HepG2 (cell line): ENCODE data around the gene DLX4. TPM values are rescaled to one million over a fixed set of nuclear protein-coding genes. Genes with fewer than 3 reads are reported as not detected.

Experiments
- ATAC-seq: fragments of 200-7000 bp; cut with Tn5 transposase; 3 replicates; pipeline ENCODE4 v1.9.1; 2020; ENCODE audit warnings: mild to moderate bottlenecking, moderate library complexity
- BruUV-seq: library from RNA; stranded (reverse); fragments of 400-500 nt; replicated peaks from 2 replicates; lab custom pipeline; 2021; lab: Mats Ljungman, UMichigan
- CTCF ChIA-PET: fragments of 300-600 bp; formaldehyde crosslinking; extraction: SDS; loops from one replicate; lab custom pipeline; 2021; ENCODE audit warnings: low total read pairs, inconsistent platforms, low intra/inter-chr PET ratio; lab: Yijun Ruan, JAX
- POLR2A ChIA-PET: fragments of 350-600 bp; sonication (Branson Sonifier 250); formaldehyde crosslinking; loops from one replicate; lab custom pipeline; 2020; ENCODE audit warnings: antibody characterized with exemption, inconsistent platforms; lab: Yijun Ruan, JAX
- DNase-seq: peaks from one replicate; pipeline ENCODE4 v3.0.0-alpha.2; 2015; ENCODE audit warnings: low spot score
- FAIRE-seq: peaks from 3 replicates; lab custom pipeline; 2011; peaks lifted over from hg19 to GRCh38; lab: Jason Lieb, UNC
- H2AFZ ChIP-seq: one replicate; pipeline ENCODE4 v1.6.1; 2011; ENCODE audit warnings: low read length, inconsistent platforms
- H3K27ac ChIP-seq: fragments of 300-600 bp; 3 replicates; pipeline ENCODE4 v1.8.0; 2011; ENCODE audit warnings: mixed run types, mild to moderate bottlenecking, mixed read lengths, low read length, inconsistent platforms; ENCODE audit not compliant: insufficient read depth; ENCODE audit errors: extremely low read length
- H3K27me3 ChIP-seq, 2 experiments: fragments of 200-600 bp in 1 of 2; 2 replicates in 1 of 2; 3 replicates in 1 of 2; pipeline versions ENCODE4 v1.6.0 to v1.8.0; 2011; ENCODE audit warnings: low read length in 2 of 2, mild to moderate bottlenecking in 2 of 2, moderate library complexity in 2 of 2, inconsistent platforms in 1 of 2; ENCODE audit not compliant: insufficient read depth in 2 of 2, control insufficient read depth in 1 of 2
- H3K36me3 ChIP-seq, 2 experiments: fragments of 200-600 bp in 1 of 2; replicated peaks in 1 of 2; 2 replicates in 1 of 2; 3 replicates in 1 of 2; pipeline versions ENCODE4 v1.5.1 to v1.8.0; 2011; ENCODE audit warnings: low read length in 2 of 2, inconsistent platforms in 1 of 2; ENCODE audit not compliant: insufficient read depth in 2 of 2, control insufficient read depth in 1 of 2
- H3K4me1 ChIP-seq: 2 replicates; pipeline ENCODE4 v1.5.1; 2012; ENCODE audit warnings: low read length, inconsistent platforms; ENCODE audit not compliant: insufficient read depth
- H3K4me2 ChIP-seq: 2 replicates; pipeline ENCODE4 v1.6.0; 2011; ENCODE audit warnings: low read depth, low read length, inconsistent platforms
- H3K4me3 ChIP-seq, 3 experiments: fragments of 200-600 bp in 1 of 3; sonication (generic), shearing (Covaris generic) in 1 of 3; replicated peaks in 1 of 3; 2 replicates each; pipeline ENCODE4 v1.5.1; 2011 to 2016; ENCODE audit warnings: low read length in 3 of 3, inconsistent platforms in 2 of 3, low read depth in 2 of 3, mild to moderate bottlenecking in 2 of 3, control low read depth in 1 of 3, mixed read lengths in 1 of 3; ENCODE audit not compliant: insufficient read depth in 1 of 3
- H3K79me2 ChIP-seq: one replicate; pipeline ENCODE4 v1.6.1; 2011; ENCODE audit warnings: low read length, inconsistent platforms; ENCODE audit not compliant: insufficient read depth
- H3K9ac ChIP-seq: 2 replicates; pipeline ENCODE4 v1.6.0; 2011; ENCODE audit warnings: mild to moderate bottlenecking, low read depth, low read length, inconsistent platforms; ENCODE audit not compliant: insufficient read depth
- H3K9me3 ChIP-seq: 2 replicates; pipeline ENCODE4 v1.5.1; 2012; ENCODE audit warnings: mild to moderate bottlenecking, low read length
- H4K20me1 ChIP-seq: 2 replicates; pipeline ENCODE4 v1.6.0; 2011; ENCODE audit warnings: inconsistent platforms, mild to moderate bottlenecking, low read length, moderate library complexity; ENCODE audit not compliant: insufficient read depth
- CBX2 ChIP-seq, 2 experiments: fragments of 200-600 bp in 1 of 2; sonication (generic); formaldehyde crosslinking in 1 of 2; IDR thresholded peaks; 2 replicates each; pipeline versions ENCODE4 v1.7.0 to v1.8.1; 2018 to 2022; ENCODE audit warnings: low read depth in 2 of 2, low read length in 1 of 2, mild to moderate bottlenecking in 1 of 2, missing genetic modification reagents in 1 of 2
- MTF2 ChIP-seq: sonication (generic); formaldehyde crosslinking; IDR thresholded peaks from 2 replicates; pipeline ENCODE4 v1.5.0; 2020; ENCODE audit warnings: missing genetic modification reagents, borderline replicate concordance
- ZNF713 ChIP-seq: sonication (generic); formaldehyde crosslinking; IDR thresholded peaks from 2 replicates; pipeline ENCODE4 v1.4.0; 2020; ENCODE audit warnings: mild to moderate bottlenecking, missing genetic modification reagents
- WGBS: methylation state at CpG from one replicate; pipeline ENCODE4 v1.1.6; 2017; ENCODE audit warnings: low lambda C conversion rate; 5-methylcytosine and 5-hydroxymethylcytosine counted together
- in situ Hi-C: cut with HindIII; loops from 2 replicates; pipeline ENCODE4 v1.10.0; 2017; ENCODE audit warnings: low pct_unique_long_range_greater_than_20kb; ENCODE audit not compliant: extremely low pct_ligation_motif_present
- intact Hi-C: fragments of 100-400 bp; cut with micrococcal nuclease; formaldehyde crosslinking; loops from one replicate; pipeline ENCODE4 v1.10.0; 2022; ENCODE audit not compliant: unreplicated experiment
- polyA plus RNA-seq, 8 experiments: library from polyadenylated mRNA; depleted of rRNA in 3 of 8; stranded (reverse) in 7 of 8; unstranded in 1 of 8; fragments of >200 nt; fragmentation: Illumina TruSeq in 4 of 8; extraction: Trizol in 4 of 8; gene quantifications; 2 replicates each; pipeline versions ENCODE4 v1.2.1 to v1.2.3, GENCODE V29; 2011 to 2016; ENCODE audit warnings: low read depth in 4 of 8, missing spikeins in 1 of 8, mixed read lengths in 1 of 8; ENCODE audit not compliant: insufficient read depth in 1 of 8
- total RNA-seq, 5 experiments: library from RNA; depleted of rRNA; stranded (reverse); fragments of >200 nt; fragmentation: Illumina TruSeq; extraction: Trizol; gene quantifications; 2 replicates each; pipeline ENCODE4 v1.2.3, GENCODE V29; 2016; ENCODE audit warnings: low read depth in 1 of 5
- TF ChIP-seq, protein P1 (sequence below): sonication (generic); formaldehyde crosslinking; IDR thresholded peaks from 2 replicates; pipeline ENCODE4 v1.5.0; 2020; ENCODE audit warnings: mild to moderate bottlenecking, missing genetic modification reagents, borderline replicate concordance
- TF ChIP-seq, protein P2 (sequence below): sonication (generic); formaldehyde crosslinking; IDR thresholded peaks from 2 replicates; pipeline ENCODE4 v1.4.0; 2020; ENCODE audit warnings: missing genetic modification reagents

Gene DLX4
- total and polyA plus RNA-seq, 2 of the 13 experiments (the other 11 are each of a cell fraction or from before 2014, with no cell fraction given), result 0.55 to 2.3 TPM

GRCh38 chr17:49963626-49964302 is 5.2 kb upstream of the DLX4 start (continued):
- TF ChIP-seq, protein P1, sequence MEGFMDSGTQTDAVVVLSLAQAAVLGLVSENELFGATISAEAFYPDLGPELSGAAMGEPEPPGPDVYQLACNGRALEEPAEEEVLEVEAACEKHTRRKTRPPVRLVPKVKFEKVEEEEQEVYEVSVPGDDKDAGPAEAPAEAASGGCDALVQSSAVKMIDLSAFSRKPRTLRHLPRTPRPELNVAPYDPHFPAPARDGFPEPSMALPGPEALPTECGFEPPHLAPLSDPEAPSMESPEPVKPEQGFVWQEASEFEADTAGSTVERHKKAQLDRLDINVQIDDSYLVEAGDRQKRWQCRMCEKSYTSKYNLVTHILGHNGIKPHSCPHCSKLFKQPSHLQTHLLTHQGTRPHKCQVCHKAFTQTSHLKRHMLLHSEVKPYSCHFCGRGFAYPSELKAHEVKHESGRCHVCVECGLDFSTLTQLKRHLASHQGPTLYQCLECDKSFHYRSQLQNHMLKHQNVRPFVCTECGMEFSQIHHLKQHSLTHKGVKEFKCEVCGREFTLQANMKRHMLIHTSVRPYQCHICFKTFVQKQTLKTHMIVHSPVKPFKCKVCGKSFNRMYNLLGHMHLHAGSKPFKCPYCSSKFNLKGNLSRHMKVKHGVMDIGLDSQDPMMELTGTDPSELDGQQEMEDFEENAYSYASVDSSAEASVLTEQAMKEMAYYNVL, result no peak
- TF ChIP-seq, protein P2, sequence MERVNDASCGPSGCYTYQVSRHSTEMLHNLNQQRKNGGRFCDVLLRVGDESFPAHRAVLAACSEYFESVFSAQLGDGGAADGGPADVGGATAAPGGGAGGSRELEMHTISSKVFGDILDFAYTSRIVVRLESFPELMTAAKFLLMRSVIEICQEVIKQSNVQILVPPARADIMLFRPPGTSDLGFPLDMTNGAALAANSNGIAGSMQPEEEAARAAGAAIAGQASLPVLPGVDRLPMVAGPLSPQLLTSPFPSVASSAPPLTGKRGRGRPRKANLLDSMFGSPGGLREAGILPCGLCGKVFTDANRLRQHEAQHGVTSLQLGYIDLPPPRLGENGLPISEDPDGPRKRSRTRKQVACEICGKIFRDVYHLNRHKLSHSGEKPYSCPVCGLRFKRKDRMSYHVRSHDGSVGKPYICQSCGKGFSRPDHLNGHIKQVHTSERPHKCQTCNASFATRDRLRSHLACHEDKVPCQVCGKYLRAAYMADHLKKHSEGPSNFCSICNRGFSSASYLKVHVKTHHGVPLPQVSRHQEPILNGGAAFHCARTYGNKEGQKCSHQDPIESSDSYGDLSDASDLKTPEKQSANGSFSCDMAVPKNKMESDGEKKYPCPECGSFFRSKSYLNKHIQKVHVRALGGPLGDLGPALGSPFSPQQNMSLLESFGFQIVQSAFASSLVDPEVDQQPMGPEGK (CRISPR knock-in tag), result no peak
- TF ChIP-seq MTF2, result 0 out of 2 replicates have a peak, but pooled peaks have one; percentile 38

- CTCF ChIA-PET, result no interaction called here
Observed at GRCh38 chr17:49964303-49964768, 4.7 kb upstream of the DLX4 start.

More at GRCh38 chr17:49964303-49964768, 4.7 kb upstream of the DLX4 start:
- in situ Hi-C loops, result no loop called here
- Histone ChIP-seq H3K27ac (no peak overlapping the region), H3K9me3 (no peaks in the 10 kb centered on the region), H3K27me3 (peaks cover 24 to 75% of the 10 kb centered on the region in 2 experiments), H3K36me3 (no peaks in the 10 kb centered on the region), H3K4me2 (no peak overlapping the region), H2AFZ (no peak overlapping the region), H3K4me3 (no peak overlapping the region), H3K79me2 (no peaks in the 10 kb centered on the region), H3K9ac (no peak overlapping the region), H3K4me1 (peaks cover 22% of the 10 kb centered on the region), H4K20me1 (no peaks in the 10 kb centered on the region)
- POLR2A ChIA-PET, result no interaction called here
- no peak for DNase-seq
- TF ChIP-seq ZNF713 (no peak), CBX2 (IDR thresholded peaks at IDR 0.05; ENCODE audit: low read depth, low read length) (peak; percentile 63), CBX2 (CRISPR knock-in tag; IDR thresholded peaks at IDR 0.05; ENCODE audit: low read depth) (no peak)
- FAIRE-seq, result no peak
- no peak for ATAC-seq
- intact Hi-C loops, result no loop called here
- WGBS, result 31% methylated on average over 18 of the region's 18 CpGs
- no TSS peak for BruUV-seq
